ENCODE data around the gene SLC16A7. TPM values are rescaled to one million over a fixed set of nuclear protein-coding genes. Genes with fewer than 3 reads are reported as not detected.
"Not testable (repeated sequence)": the region's sequence is repeated elsewhere in the genome, so short reads cannot be mapped to it uniquely, and the experiment has no call there.

The SLC16A7 gene
- total and polyA plus RNA-seq, 12 donors, result 3.5 to 103 (median 63.0) TPM

DNA sequence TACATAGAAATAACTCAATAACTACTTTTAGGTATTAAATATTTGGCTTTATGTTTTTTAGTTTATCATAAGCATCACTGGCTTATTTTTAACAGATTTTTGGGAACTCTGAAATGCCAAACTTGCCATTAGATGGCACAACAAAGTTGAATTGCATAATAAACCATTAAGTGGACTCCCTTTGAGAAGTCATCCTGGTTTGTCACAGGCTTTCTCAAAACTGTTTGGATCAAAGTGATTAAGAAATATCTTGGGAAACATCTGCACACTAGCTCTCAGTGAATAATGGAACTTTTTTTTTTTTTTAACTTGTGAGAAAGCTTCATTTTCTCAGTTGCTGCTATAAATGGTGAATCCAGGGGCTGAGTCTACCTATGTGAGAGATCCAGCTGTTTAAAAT lies 4.3 kb downstream of the SLC16A7 start:
- no peaks in the 10 kb centered on the region for H3K27me3 ChIP-seq
- peaks cover 5 to 16% of the 10 kb centered on the region in 2 donors for H3K4me1 ChIP-seq (replicated peaks in 1 of 2)
- H3K27ac ChIP-seq, result no peak overlapping the region
- no peaks in the 10 kb centered on the region for H3K9me3 ChIP-seq (replicated peaks in 1 of 3)
- no peaks in the 10 kb centered on the region for H3K36me3 ChIP-seq (replicated peaks in 1 of 2)
- intact Hi-C loops (cut with DNase I), result no loop called here
- no peak for DNase-seq
- no peak for TF ChIP-seq POLR2A (IDR thresholded peaks at IDR 0.05)
- TF ChIP-seq, protein P1, sequence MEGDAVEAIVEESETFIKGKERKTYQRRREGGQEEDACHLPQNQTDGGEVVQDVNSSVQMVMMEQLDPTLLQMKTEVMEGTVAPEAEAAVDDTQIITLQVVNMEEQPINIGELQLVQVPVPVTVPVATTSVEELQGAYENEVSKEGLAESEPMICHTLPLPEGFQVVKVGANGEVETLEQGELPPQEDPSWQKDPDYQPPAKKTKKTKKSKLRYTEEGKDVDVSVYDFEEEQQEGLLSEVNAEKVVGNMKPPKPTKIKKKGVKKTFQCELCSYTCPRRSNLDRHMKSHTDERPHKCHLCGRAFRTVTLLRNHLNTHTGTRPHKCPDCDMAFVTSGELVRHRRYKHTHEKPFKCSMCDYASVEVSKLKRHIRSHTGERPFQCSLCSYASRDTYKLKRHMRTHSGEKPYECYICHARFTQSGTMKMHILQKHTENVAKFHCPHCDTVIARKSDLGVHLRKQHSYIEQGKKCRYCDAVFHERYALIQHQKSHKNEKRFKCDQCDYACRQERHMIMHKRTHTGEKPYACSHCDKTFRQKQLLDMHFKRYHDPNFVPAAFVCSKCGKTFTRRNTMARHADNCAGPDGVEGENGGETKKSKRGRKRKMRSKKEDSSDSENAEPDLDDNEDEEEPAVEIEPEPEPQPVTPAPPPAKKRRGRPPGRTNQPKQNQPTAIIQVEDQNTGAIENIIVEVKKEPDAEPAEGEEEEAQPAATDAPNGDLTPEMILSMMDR (IDR thresholded peaks at IDR 0.05), result no peak
- H3K4me3 ChIP-seq, result no peak overlapping the region

DNA sequence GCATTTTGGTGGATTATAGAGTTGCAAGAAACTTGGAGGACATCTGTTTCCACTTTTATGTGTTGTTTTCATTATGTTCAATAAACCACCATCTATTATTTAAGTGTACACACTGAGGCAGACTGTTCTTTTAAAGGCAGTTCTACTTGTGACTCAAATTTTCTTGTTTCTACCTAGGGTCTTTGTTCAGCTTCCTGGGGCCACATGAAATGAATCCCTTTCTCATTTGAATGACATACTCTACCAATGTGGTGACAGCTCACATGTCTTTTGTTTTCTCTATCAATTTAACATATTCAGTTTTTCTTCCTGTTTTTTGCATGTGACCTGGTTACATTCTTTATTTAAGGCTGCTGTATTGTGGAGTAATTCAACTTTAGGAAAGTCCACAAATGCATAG lies 7.9 kb downstream of the SLC16A7 start:
- Histone ChIP-seq H3K27ac (no peak overlapping the region), H3K27me3 (no peaks in the 10 kb centered on the region), H3K4me3 (no peak overlapping the region), H3K36me3 (replicated peaks in 1 of 2) (no peaks in the 10 kb centered on the region), H3K4me1 (replicated peaks in 1 of 2) (no peaks in the 10 kb centered on the region), H3K9me3 (replicated peaks in 1 of 3) (no peaks in the 10 kb centered on the region)
- intact Hi-C loops (cut with DNase I), result no loop called here
- TF ChIP-seq, protein P1 (IDR thresholded peaks at IDR 0.05), result no peak
- no peak for TF ChIP-seq POLR2A (IDR thresholded peaks at IDR 0.05)
- DNase-seq, result no peak

DNA sequence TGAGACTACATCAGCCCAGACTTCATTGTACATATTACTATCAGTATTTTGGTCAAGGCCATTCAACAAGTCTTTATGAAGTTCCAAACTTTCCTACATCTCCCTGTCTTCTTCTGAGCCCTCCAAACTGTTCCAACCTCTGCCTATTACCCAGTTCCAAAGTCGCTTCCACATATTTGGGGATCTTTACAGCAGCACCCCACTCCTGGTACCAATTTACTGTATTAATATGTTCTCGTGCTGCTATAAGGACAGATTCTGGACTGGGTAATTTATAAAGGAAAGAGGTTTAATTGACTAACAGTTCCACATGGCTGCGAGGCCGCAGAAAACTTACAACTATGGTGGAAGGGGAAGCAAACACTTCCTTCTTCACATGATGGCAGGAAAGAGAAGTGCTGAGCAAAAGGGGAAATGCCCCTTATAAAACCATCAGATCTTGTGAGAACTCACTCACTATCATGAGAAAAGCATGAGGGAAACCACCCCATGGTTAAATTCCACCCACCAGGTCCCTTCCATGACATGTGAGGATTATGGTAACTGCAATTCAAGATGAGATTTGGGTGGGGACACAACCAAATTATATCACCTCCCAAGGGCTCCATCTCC lies 17.1 kb downstream of the SLC16A7 start:
- H3K27me3 ChIP-seq; H3K36me3 ChIP-seq (replicated peaks in 1 of 2); H3K4me3 ChIP-seq; H3K27ac ChIP-seq; intact Hi-C loops (cut with DNase I); H3K9me3 ChIP-seq (replicated peaks in 1 of 3); DNase-seq; H3K4me1 ChIP-seq (replicated peaks in 1 of 2): not testable (repeated sequence)
- WGBS, 4 donors, result 67 to 92% (median 86%) methylated on average over 4 of the region's 4 CpGs

DNA sequence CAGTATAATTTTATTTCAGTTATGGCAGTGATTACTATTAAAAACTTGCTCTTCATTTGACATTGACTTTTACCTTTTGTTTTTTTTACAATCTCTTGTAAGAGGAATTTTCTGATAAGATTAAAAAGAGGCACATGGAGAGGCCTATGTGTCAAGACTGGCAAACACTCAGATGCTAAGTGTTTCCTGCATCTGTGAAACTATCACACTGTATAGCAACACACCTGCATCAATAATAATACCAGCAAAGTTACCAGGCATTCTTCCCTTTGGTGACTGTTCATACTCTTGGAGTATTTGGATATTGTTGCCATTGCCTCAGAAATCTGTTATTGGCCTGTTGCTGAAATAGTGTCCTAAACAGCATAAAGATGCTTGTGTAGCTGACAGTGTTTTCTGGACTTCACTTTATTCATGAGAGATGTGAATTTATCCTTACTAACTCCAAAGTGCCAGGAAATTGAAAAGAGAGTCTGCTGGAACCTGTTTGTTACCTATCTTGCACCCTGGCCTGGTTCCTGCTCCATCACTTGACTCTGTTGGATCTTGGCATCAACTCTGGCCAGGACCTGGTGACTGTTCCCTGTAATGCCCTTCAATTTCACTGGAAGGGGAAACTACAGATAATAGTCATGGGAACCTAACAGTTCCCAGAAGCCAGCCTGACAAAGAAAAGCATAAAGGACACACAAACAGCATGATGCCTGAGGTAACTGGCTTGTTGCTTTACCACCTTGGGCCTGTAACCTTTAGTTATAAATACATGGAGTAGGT lies 19.8 kb downstream of the SLC16A7 start:
- H3K27me3 ChIP-seq, result no peaks in the 10 kb centered on the region
- H3K27ac ChIP-seq, result peak overlapping the region in 3 of 5 donors; percentile 1 to 47 (median 10)
- peaks cover 2 to 23% of the 10 kb centered on the region in 2 donors for H3K4me1 ChIP-seq (replicated peaks in 1 of 2)
- DNase-seq, result peak in 6 of 7 donors; percentile 34 to 65 (median 44)
- peaks cover 0 to 9% (median 0%) of the 10 kb centered on the region in 3 donors for H3K9me3 ChIP-seq (replicated peaks in 1 of 3)
- intact Hi-C loops (cut with DNase I), result no loop called here
- TF ChIP-seq POLR2A (IDR thresholded peaks at IDR 0.05), result no peak
- TF ChIP-seq, protein P1 (IDR thresholded peaks at IDR 0.05), result no peak
- no peak overlapping the region for H3K4me3 ChIP-seq
- no peaks in the 10 kb centered on the region for H3K36me3 ChIP-seq (replicated peaks in 1 of 2)
